ENCODE measurements around the gene IFNLR1. TPM values are rescaled to one million over a fixed set of nuclear protein-coding genes. Genes with fewer than 3 reads are reported as not detected.

Gene IFNLR1
- total RNA-seq, 6 experiments from 2014 or later: 3.4 to 8.3 (median 4.0) TPM

DNA sequence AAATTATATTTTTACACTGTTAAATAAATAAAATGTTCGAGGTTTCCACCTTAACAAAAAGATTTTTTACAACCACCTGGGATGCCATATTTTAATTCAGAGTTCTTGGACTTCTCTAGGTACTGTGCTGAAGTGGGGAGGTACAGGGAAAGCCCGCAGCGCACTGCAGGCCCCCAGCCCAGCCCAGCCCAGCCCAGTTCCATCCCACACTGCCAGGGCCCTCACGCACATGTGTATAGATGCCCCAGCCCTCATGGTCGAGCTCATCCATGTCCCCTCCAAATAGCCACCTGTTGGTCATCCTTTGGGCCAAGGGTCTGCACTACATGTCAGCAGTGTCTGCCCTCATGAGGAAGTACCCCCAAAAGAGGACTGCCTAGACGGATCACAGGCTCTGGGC lies 63.5 kb downstream of the IFNLR1 start:
- Histone ChIP-seq H3K36me3 (no peaks in the 10 kb centered on the region), H3K4me1 (peaks cover 0 to 48% (median 13%) of the 10 kb centered on the region in 4 donors), H3K27ac (no peak overlapping the region), H3K27me3 (no peaks in the 10 kb centered on the region), H3K9me3 (no peaks in the 10 kb centered on the region), H3K4me3 (no peak overlapping the region)
- intact Hi-C loops (cut with DNase I): no loop called here
- TF ChIP-seq POLR2A (IDR thresholded peaks at IDR 0.05): no peak
- TF ChIP-seq, protein P1, sequence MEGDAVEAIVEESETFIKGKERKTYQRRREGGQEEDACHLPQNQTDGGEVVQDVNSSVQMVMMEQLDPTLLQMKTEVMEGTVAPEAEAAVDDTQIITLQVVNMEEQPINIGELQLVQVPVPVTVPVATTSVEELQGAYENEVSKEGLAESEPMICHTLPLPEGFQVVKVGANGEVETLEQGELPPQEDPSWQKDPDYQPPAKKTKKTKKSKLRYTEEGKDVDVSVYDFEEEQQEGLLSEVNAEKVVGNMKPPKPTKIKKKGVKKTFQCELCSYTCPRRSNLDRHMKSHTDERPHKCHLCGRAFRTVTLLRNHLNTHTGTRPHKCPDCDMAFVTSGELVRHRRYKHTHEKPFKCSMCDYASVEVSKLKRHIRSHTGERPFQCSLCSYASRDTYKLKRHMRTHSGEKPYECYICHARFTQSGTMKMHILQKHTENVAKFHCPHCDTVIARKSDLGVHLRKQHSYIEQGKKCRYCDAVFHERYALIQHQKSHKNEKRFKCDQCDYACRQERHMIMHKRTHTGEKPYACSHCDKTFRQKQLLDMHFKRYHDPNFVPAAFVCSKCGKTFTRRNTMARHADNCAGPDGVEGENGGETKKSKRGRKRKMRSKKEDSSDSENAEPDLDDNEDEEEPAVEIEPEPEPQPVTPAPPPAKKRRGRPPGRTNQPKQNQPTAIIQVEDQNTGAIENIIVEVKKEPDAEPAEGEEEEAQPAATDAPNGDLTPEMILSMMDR (IDR thresholded peaks at IDR 0.05): no peak
- WGBS (ENCODE audit: insufficient coverage, low coverage, low lambda C conversion rate, missing lambda C conversion rate): 88% methylated on average over 4 of the region's 6 CpGs
- DNase-seq: no peak
- ATAC-seq: no peak

DNA sequence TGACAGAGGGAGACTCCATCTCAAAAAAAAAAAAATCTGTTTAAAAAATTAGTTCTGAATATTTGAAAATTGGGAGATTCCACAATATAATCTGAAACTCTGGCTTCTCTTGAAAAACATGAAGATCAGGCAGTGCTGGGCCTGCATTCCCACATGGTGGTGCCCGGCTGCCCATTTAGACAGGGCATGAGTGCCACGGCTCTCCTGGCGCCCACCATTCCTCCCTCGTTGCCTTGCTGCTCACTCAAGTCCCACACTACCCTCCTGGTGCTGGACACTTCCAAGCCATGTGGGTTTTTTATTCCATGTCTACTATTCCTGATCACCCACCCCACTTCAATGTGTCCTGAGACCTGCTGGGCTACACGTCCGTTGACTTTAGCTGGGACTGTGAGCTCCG lies 64.3 kb downstream of the IFNLR1 start:
- no peaks in the 10 kb centered on the region for H3K36me3 ChIP-seq
- ATAC-seq: no peak
- DNase-seq: no peak
- no peak overlapping the region for H3K27ac ChIP-seq
- no peaks in the 10 kb centered on the region for H3K27me3 ChIP-seq
- TF ChIP-seq, protein P1 (IDR thresholded peaks at IDR 0.05): no peak
- no peak for TF ChIP-seq POLR2A (IDR thresholded peaks at IDR 0.05)
- no peak overlapping the region for H3K4me3 ChIP-seq
- 82% methylated on average over 2 of the region's 7 CpGs for WGBS (ENCODE audit: insufficient coverage, low coverage, low lambda C conversion rate, missing lambda C conversion rate)
- intact Hi-C loops (cut with DNase I): no loop called here
- peaks cover 0 to 48% (median 12%) of the 10 kb centered on the region in 4 donors for H3K4me1 ChIP-seq
- no peaks in the 10 kb centered on the region for H3K9me3 ChIP-seq

DNA sequence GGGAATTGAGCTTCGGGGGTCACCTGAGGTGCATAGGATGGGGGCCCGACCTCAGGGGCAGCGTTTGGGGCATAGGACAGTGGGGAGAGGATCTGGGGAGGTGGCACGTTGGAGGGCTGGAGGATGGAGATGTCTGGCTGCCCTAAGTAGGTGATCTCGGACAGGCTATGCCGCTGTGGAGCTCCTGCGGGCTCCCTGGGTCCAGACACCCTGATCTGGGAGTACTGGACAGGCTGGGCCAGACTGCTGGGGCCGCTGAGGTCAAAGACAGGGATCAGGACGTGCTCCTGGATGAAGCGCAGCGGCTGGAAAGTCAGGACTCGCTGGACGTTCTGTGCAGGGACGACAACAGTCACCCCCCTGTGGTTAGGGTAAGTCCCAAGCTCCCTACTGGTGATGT lies 65.7 kb downstream of the IFNLR1 start:
- Histone ChIP-seq H3K27ac (no peak overlapping the region), H3K36me3 (no peaks in the 10 kb centered on the region), H3K4me1 (peaks cover 0 to 34% (median 9%) of the 10 kb centered on the region in 4 donors), H3K4me3 (no peak overlapping the region), H3K9me3 (no peaks in the 10 kb centered on the region), H3K27me3 (no peaks in the 10 kb centered on the region)
- ATAC-seq (no peak), DNase-seq (no peak)
- intact Hi-C loops (cut with DNase I): no loop called here
- TF ChIP-seq, protein P1 (IDR thresholded peaks at IDR 0.05): no peak
- WGBS (ENCODE audit: insufficient coverage, low coverage, low lambda C conversion rate, missing lambda C conversion rate): 69% methylated on average over 6 of the region's 14 CpGs

DNA sequence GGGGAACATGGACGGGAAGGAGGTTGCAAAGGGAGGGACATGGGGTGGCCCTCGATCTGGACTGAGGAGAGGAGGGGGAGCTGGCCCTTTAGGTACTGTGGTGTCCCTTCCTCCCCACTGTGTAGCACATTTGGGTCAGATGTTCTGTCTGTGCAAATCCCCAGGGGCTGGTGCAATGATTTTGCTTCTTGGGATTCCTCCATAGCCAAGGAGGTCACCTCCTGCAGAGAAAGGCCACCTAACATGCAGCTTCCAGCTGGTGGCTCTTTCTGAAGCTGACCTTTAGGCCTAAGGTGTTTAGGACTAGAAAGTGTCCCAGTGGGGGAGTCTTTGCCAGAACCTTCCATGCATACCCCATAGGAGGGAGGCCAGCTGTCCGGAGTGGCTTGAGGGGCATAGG lies 66.1 kb downstream of the IFNLR1 start:
- no peak for DNase-seq
- TF ChIP-seq, protein P1 (IDR thresholded peaks at IDR 0.05): no peak
- no peak for TF ChIP-seq POLR2A (IDR thresholded peaks at IDR 0.05)
- H3K4me1 ChIP-seq: peaks cover 0 to 30% (median 9%) of the 10 kb centered on the region in 4 donors
- H3K36me3 ChIP-seq: no peaks in the 10 kb centered on the region
- no peak for ATAC-seq
- intact Hi-C loops (cut with DNase I): no loop called here
- no peaks in the 10 kb centered on the region for H3K27me3 ChIP-seq
- no peak overlapping the region for H3K4me3 ChIP-seq
- WGBS (ENCODE audit: insufficient coverage, low coverage, low lambda C conversion rate, missing lambda C conversion rate): 73% methylated on average over 3 of the region's 3 CpGs
- H3K9me3 ChIP-seq: no peaks in the 10 kb centered on the region
- H3K27ac ChIP-seq: peak overlapping the region in 1 of 3 donors; percentile 29
